DMS153 treated with DMSO at 0.1 percent for 48 hours (cell line): ENCODE results near the gene RELB.

ENCODE experiments used
- DNase-seq: peaks from one replicate; lab custom pipeline; 2025; ENCODE audit not compliant: unreplicated experiment; lab: John Stamatoyannopoulos, UW

Gene RELB

GRCh38 chr19:45079063-45079910 lies 78.0 kb downstream of the RELB start, which contains the start of gene GEMIN7:
TSS of gene GEMIN7 (plus strand) at chr19:45079260. CDS start at chr19:45090115, 10,855 bp downstream.
- DNase-seq: peak; percentile 44

GRCh38 chr19:45079911-45080370 lies 78.7 kb downstream of the RELB start:
- no peak for DNase-seq

- DNase-seq: no peak
Measured at GRCh38 chr19:45082170-45082569, 80.9 kb downstream of the RELB start.

GRCh38 chr19:45086480-45086879 lies 85.2 kb downstream of the RELB start:
- no peak for DNase-seq

- DNase-seq: no peak
Measured at GRCh38 chr19:45087531-45087930, 86.3 kb downstream of the RELB start.
